HepG2 (cell line): ENCODE results near the gene XXYLT1. TPM values are rescaled to one million over a fixed set of nuclear protein-coding genes. Genes with fewer than 3 reads are reported as not detected.

ENCODE experiments used
- ARNTL ChIP-seq: sonication (generic); formaldehyde crosslinking; IDR thresholded peaks from 2 replicates; pipeline ENCODE4 v1.4.0; 2020; ENCODE audit warnings: mild to moderate bottlenecking, missing genetic modification reagents
- ESRRA ChIP-seq: sonication (generic); formaldehyde crosslinking; IDR thresholded peaks from 2 replicates; pipeline ENCODE4 v1.5.1; 2020; ENCODE audit warnings: mild to moderate bottlenecking, low read depth, missing genetic modification reagents
- FOXP4 ChIP-seq: sonication (generic); formaldehyde crosslinking; IDR thresholded peaks from 2 replicates; pipeline ENCODE4 v1.4.0; 2020; ENCODE audit warnings: missing genetic modification reagents
- HNF1B ChIP-seq: sonication (generic); formaldehyde crosslinking; IDR thresholded peaks from 2 replicates; pipeline ENCODE4 v1.5.1; 2020; ENCODE audit warnings: mild to moderate bottlenecking, moderate library complexity, missing genetic modification reagents
- PBX3 ChIP-seq: sonication (generic); formaldehyde crosslinking; IDR thresholded peaks from 2 replicates; pipeline ENCODE4 v1.8.1; 2023; ENCODE audit warnings: missing genetic modification reagents, inconsistent platforms, borderline replicate concordance
- PREB ChIP-seq: sonication (generic); formaldehyde crosslinking; IDR thresholded peaks from 2 replicates; pipeline ENCODE4 v1.4.0; 2020; ENCODE audit warnings: missing genetic modification reagents
- TIGD3 ChIP-seq: sonication (generic); formaldehyde crosslinking; IDR thresholded peaks from 2 replicates; pipeline ENCODE4 v1.5.1; 2020; ENCODE audit warnings: mild to moderate bottlenecking, missing genetic modification reagents, borderline replicate concordance
- USF2 ChIP-seq, 2 experiments: sonication (generic) in 1 of 2; formaldehyde crosslinking in 1 of 2; IDR thresholded peaks; 2 replicates each; pipeline versions ENCODE4 v1.5.1 to v1.6.1; 2011 to 2020; ENCODE audit warnings: borderline replicate concordance in 1 of 2, low read depth in 1 of 2, low read length in 1 of 2, mild to moderate bottlenecking in 1 of 2, missing genetic modification reagents in 1 of 2, moderate library complexity in 1 of 2
- ZFP91 ChIP-seq: sonication (generic); formaldehyde crosslinking; IDR thresholded peaks from 2 replicates; pipeline ENCODE4 v1.9.0; 2022; ENCODE audit warnings: missing genetic modification reagents, mild to moderate bottlenecking, borderline replicate concordance
- ZNF562 ChIP-seq: sonication (generic); formaldehyde crosslinking; IDR thresholded peaks from 2 replicates; pipeline ENCODE4 v1.8.0; 2022; ENCODE audit warnings: missing genetic modification reagents, borderline replicate concordance
- ZNF776 ChIP-seq: sonication (generic); formaldehyde crosslinking; IDR thresholded peaks from 2 replicates; pipeline ENCODE4 v1.4.0; 2020; ENCODE audit warnings: mild to moderate bottlenecking, missing genetic modification reagents
- polyA plus RNA-seq, 8 experiments: library from polyadenylated mRNA; depleted of rRNA in 3 of 8; stranded (reverse) in 7 of 8; unstranded in 1 of 8; fragments of >200 nt; fragmentation: Illumina TruSeq in 4 of 8; extraction: Trizol in 4 of 8; gene quantifications; 2 replicates each; pipeline versions ENCODE4 v1.2.1 to v1.2.3, GENCODE V29; 2011 to 2016; ENCODE audit warnings: low read depth in 4 of 8, missing spikeins in 1 of 8, mixed read lengths in 1 of 8; ENCODE audit not compliant: insufficient read depth in 1 of 8
- total RNA-seq, 5 experiments: library from RNA; depleted of rRNA; stranded (reverse); fragments of >200 nt; fragmentation: Illumina TruSeq; extraction: Trizol; gene quantifications; 2 replicates each; pipeline ENCODE4 v1.2.3, GENCODE V29; 2016; ENCODE audit warnings: low read depth in 1 of 5

Gene XXYLT1
- total and polyA plus RNA-seq, 2 of the 13 experiments (the other 11 are each of a cell fraction or from before 2014, with no cell fraction given) = 17.7 to 19.0 TPM

- TF ChIP-seq HNF1B (CRISPR knock-in tag) (peak; percentile 90), TIGD3 (CRISPR knock-in tag) (peak; percentile 94), PREB (CRISPR knock-in tag) (no peak), FOXP4 (CRISPR knock-in tag) (peak; percentile 76), ZNF562 (CRISPR knock-in tag) (peak; percentile 64), ARNTL (peak; percentile 81), USF2 (IDR thresholded peaks at IDR 0.05; ENCODE audit: low read depth, low read length) (no peak), USF2 (CRISPR knock-in tag; IDR thresholded peaks at IDR 0.05; ENCODE audit: borderline replicate concordance) (no peak), ZNF776 (CRISPR knock-in tag) (peak; percentile 69), ZFP91 (CRISPR knock-in tag) (peak; percentile 76), ESRRA (CRISPR knock-in tag) (peak; percentile 64; the same call in 1 of the 2 replicates), PBX3 (CRISPR knock-in tag) (no peak)
These were observed 11.3 kb downstream of the XXYLT1 start (continued) for GRCh38 chr3:195259475-195260279.
